Left ventricle myocardium inferior (tissue), 1 donor: ENCODE measurements around the gene LY6G6F. TPM values are rescaled to one million over a fixed set of nuclear protein-coding genes. Genes with fewer than 3 reads are reported as not detected.

Experiments used
- DNase-seq: peaks from one replicate; pipeline ENCODE4 v3.0.0-alpha.2; 2020
- H3K27ac ChIP-seq: fragments of 200-600 bp; replicated peaks from 2 replicates; pipeline ENCODE4 v1.8.0; 2021
- H3K27me3 ChIP-seq: fragments of 200-600 bp; 2 replicates; pipeline ENCODE4 v1.8.0; 2021; ENCODE audit warnings: low read depth
- H3K36me3 ChIP-seq: fragments of 200-600 bp; 2 replicates; pipeline ENCODE4 v1.8.0; 2021
- H3K4me1 ChIP-seq: fragments of 200-600 bp; 2 replicates; pipeline ENCODE4 v1.8.0; 2021
- H3K4me3 ChIP-seq: fragments of 200-600 bp; 2 replicates; pipeline ENCODE4 v1.8.0; 2021; ENCODE audit warnings: mild to moderate bottlenecking, moderate library complexity
- H3K9me3 ChIP-seq: fragments of 200-600 bp; replicated peaks from 2 replicates; pipeline ENCODE4 v1.8.0; 2021
- intact Hi-C: fragments of 100-400 bp; cut with micrococcal nuclease; formaldehyde crosslinking; loops from one replicate; pipeline ENCODE4 v1.11.0; 2022
- microRNA-seq: library from miRNA; unstranded; fragments of <30 nt; microRNA quantifications from one replicate; pipeline ENCODE4 v1.2.0, GENCODE V29; 2020
- total RNA-seq: library from RNA; stranded (reverse); fragmentation: NEBNext Ultra II Directional; extraction: Animal tissue kit (Norgen Biotek cat#: 25700); gene quantifications from one replicate; pipeline ENCODE4 v1.2.1, GENCODE V29; 2021
- TF ChIP-seq, protein P1 (sequence below): fragments of 200-600 bp; IDR thresholded peaks from 2 replicates; pipeline ENCODE4 v1.8.0; 2021; ENCODE audit warnings: antibody characterized with exemption, mild to moderate bottlenecking, borderline replicate concordance
- donor health status: DM: no; HTN: yes; CAD: no; lungs with severe emphysema.

LY6G6F gene
- total RNA-seq, 1 donor from 2014 or later: not detected

DNA sequence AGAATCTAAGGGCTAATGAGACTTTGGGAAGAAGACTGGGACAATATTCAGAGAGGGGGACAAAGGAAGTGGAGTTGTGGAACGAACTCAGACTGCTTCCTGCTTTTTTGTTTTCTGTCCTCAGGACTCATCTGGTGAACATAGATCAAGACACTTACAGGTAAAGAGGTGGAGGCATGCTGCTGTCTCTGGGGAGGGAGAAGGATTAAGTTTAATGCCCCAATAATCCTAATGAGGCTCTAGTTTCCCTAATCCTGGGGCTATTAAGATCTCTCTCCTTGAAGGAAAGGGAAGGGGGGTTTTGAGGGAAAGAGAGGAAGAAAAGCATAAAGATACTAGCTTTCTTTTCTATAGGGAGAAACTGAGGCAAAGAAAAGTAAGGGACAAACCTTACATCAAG is 37.8 kb downstream of the LY6G6F start:
- intact Hi-C loops: no loop called here
- no peak for DNase-seq

DNA sequence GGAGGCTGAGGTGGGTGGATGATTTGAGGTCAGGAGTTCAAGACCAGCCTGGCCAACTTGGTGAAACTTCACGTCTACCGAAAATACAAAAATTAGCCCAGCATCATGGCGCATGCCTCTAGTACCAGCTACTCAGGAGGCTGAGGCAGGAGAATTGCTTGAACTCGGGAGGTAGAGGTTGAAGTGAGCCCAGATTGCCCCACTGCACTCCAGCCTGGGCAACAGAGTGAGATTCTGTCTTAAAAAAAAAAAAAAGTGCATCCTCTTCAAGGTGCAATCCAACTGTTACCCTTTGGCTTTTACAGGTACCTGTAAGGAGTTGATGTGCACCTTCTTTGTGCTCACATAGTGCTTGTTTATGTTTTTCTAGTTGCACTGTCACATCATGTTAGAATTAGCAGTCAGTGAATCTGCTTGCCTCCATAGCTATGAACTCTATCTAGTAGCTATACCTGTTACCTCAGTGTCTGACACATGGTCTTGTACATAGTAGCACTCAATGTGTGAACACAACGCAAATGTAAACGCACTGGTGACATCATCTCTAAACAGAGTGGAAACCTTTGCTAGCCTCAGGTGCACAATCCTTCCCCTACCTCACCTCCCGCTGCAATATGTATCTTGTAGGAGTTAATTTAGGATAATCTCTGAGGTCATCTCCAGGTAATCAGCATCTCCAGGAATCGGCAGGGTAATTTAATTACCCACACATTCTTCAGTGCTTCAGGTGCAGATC is 42.8 kb downstream of the LY6G6F start:
- H3K4me1 ChIP-seq: no peaks in the 10 kb centered on the region
- no peaks in the 10 kb centered on the region for H3K27me3 ChIP-seq
- intact Hi-C loops: no loop called here
- H3K27ac ChIP-seq: no peak overlapping the region
- DNase-seq: no peak
- H3K36me3 ChIP-seq: no peaks in the 10 kb centered on the region
- TF ChIP-seq, protein P1, sequence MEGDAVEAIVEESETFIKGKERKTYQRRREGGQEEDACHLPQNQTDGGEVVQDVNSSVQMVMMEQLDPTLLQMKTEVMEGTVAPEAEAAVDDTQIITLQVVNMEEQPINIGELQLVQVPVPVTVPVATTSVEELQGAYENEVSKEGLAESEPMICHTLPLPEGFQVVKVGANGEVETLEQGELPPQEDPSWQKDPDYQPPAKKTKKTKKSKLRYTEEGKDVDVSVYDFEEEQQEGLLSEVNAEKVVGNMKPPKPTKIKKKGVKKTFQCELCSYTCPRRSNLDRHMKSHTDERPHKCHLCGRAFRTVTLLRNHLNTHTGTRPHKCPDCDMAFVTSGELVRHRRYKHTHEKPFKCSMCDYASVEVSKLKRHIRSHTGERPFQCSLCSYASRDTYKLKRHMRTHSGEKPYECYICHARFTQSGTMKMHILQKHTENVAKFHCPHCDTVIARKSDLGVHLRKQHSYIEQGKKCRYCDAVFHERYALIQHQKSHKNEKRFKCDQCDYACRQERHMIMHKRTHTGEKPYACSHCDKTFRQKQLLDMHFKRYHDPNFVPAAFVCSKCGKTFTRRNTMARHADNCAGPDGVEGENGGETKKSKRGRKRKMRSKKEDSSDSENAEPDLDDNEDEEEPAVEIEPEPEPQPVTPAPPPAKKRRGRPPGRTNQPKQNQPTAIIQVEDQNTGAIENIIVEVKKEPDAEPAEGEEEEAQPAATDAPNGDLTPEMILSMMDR: no peak
- no peaks in the 10 kb centered on the region for H3K9me3 ChIP-seq
- no peak overlapping the region for H3K4me3 ChIP-seq

More for the DNA sequence above, 37.8 kb downstream of the LY6G6F start:
- Histone ChIP-seq H3K27ac (no peak overlapping the region), H3K9me3 (no peaks in the 10 kb centered on the region), H3K27me3 (no peaks in the 10 kb centered on the region), H3K4me1 (peaks cover 12% of the 10 kb centered on the region), H3K36me3 (no peaks in the 10 kb centered on the region), H3K4me3 (no peak overlapping the region)
- TF ChIP-seq, protein P1: no peak

DNA sequence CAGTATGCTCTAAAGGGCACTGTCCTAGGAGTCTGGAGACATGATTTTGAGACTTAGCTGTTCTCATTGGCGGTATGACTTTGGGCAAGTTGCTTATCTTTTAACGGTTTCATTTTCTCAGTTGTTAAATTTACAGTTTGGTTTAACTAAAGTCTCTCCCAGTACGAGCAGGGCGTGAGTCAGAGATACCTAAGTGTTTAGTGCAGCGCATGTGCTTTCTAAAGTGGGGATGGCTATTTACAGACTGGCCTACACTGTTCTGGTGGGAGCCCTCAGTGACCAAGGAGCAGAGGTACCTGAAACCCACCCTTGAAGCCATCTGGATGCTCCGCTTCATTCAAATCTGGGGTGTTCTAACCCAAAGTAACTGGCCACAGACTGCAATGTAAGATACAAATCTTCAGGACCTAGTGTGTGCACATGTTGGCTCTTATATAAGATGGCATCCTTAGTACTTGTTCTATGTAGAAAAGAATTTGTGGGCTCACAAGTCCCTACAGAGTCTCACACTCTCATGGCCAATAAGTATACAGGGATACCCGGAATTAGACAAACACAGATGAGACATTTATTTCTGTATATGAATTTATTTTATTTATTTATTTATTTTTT is 43.9 kb downstream of the LY6G6F start:
- no peak overlapping the region for H3K4me3 ChIP-seq

DNA sequence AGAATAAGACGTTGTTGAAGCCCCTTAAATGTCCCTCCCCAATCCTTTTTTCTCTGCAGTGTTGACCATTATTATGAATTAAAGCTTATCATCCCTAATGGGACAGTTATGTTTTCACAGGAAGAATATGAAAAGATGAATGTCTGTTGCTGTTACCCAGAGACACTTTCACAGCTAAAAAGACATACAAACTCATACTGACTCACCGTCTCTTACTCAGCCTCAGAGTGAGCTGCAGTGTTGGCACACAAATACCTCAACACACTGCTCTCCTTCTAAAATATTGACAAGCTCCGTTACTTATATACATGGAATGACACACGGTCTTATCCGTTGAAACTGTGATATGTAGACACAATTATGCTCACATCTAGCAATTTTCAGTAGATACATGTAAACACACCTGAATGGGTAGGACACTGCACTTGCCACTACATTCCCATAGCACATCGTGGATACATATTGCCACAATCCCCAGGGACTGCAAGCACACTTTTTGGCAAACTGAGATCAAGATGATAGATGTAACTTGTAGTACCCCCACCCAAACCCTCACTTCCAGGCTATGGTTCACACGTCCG is 46.2 kb downstream of the LY6G6F start:
- TF ChIP-seq, protein P1: no peak
- Histone ChIP-seq H3K9me3 (no peaks in the 10 kb centered on the region), H3K27me3 (no peaks in the 10 kb centered on the region), H3K27ac (no peak overlapping the region), H3K4me3 (no peak overlapping the region), H3K36me3 (no peaks in the 10 kb centered on the region), H3K4me1 (no peaks in the 10 kb centered on the region)
- intact Hi-C loops: no loop called here
- no peak for DNase-seq

More for the DNA sequence above, 43.9 kb downstream of the LY6G6F start:
- Histone ChIP-seq H3K27me3 (no peaks in the 10 kb centered on the region), H3K9me3 (no peaks in the 10 kb centered on the region), H3K4me1 (no peaks in the 10 kb centered on the region), H3K36me3 (no peaks in the 10 kb centered on the region), H3K27ac (no peak overlapping the region)
- intact Hi-C loops: no loop called here
- DNase-seq: no peak
- TF ChIP-seq, protein P1: no peak

DNA sequence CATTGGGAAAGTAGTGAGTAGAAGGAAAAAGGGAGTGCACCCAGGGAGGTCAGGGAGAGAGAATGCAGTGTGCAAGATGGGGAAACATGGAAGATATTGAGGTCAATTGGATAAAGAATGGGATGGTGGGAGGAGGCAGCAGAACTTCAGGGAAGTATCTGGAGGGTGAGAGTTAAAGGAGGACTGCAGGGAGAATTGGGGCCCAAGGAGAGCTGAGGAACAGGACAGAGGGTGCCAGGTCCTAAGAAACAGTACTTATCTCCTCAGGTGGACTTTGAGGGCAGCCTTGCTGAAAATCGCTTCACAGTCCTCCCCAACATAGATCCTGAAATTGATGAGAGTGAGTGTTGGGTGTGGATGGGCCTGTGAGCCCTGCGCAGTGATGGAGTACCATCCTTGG is 51.6 kb downstream of the LY6G6F start:
- intact Hi-C loops: no loop called here
- no peak for DNase-seq
- Histone ChIP-seq H3K27me3 (no peaks in the 10 kb centered on the region), H3K4me1 (peaks cover 4% of the 10 kb centered on the region), H3K27ac (no peak overlapping the region), H3K4me3 (no peak overlapping the region), H3K36me3 (no peaks in the 10 kb centered on the region), H3K9me3 (no peaks in the 10 kb centered on the region)
- TF ChIP-seq, protein P1: no peak

Small RNA genes within 50 kb of the gene (microRNA-seq; reads per million reads assigned to microRNA genes)
- 1.2 reads per million for gene MIR4646

Other genes with a start within 250 kb of the LY6G6F start
- 1.1 TPM for gene MICB, start 208.7 kb upstream of the LY6G6F start, total RNA-seq
- not detected for gene MCCD1, start 177.9 kb upstream of the LY6G6F start, total RNA-seq
- 179 TPM for gene DDX39B, start 164.9 kb upstream of the LY6G6F start, total RNA-seq
- gene ATP6V1G2, start 160.3 kb upstream of the LY6G6F start, total RNA-seq: 1.6 TPM
- 11.5 TPM for gene NFKBIL1, start 159.3 kb upstream of the LY6G6F start, total RNA-seq
- gene LTA, start 134.6 kb upstream of the LY6G6F start, total RNA-seq: not detected
- gene TNF, start 131.3 kb upstream of the LY6G6F start, total RNA-seq: 0.47 TPM
- 0.25 TPM for gene LTB, start 124.4 kb upstream of the LY6G6F start, total RNA-seq
- 6.5 TPM for gene LST1, start 120.6 kb upstream of the LY6G6F start, total RNA-seq
- not detected for gene NCR3, start 113.9 kb upstream of the LY6G6F start, total RNA-seq
- gene AIF1, start 91.6 kb upstream of the LY6G6F start, total RNA-seq: 15.2 TPM
- gene PRRC2A, start 86.2 kb upstream of the LY6G6F start, total RNA-seq: 82.4 TPM
- gene BAG6, start 54.2 kb upstream of the LY6G6F start, total RNA-seq: 260 TPM
- 2.4 TPM for gene APOM, start 51.0 kb upstream of the LY6G6F start, total RNA-seq
- gene C6orf47, start 46.1 kb upstream of the LY6G6F start, total RNA-seq: 16.9 TPM
- 19.2 TPM for gene GPANK1, start 41.9 kb upstream of the LY6G6F start, total RNA-seq
- 105 TPM for gene CSNK2B, start 40.8 kb upstream of the LY6G6F start, total RNA-seq
- gene LY6G5B, start 36.9 kb upstream of the LY6G6F start, total RNA-seq: 4.4 TPM
- 1.5 TPM for gene LY6G5C, start 25.8 kb upstream of the LY6G6F start, total RNA-seq
- gene ABHD16A, start 3.5 kb upstream of the LY6G6F start, total RNA-seq: 29.6 TPM
- not detected for gene LY6G6D, start 8.5 kb downstream of the LY6G6F start, total RNA-seq
- not detected for gene LY6G6C, start 14.9 kb downstream of the LY6G6F start, total RNA-seq
- 0.19 TPM for gene MPIG6B, start 16.5 kb downstream of the LY6G6F start, total RNA-seq
- gene DDAH2, start 22.4 kb downstream of the LY6G6F start, total RNA-seq: 36.1 TPM
- gene CLIC1, start 29.7 kb downstream of the LY6G6F start, total RNA-seq: 78.0 TPM
- gene MSH5, start 33.1 kb downstream of the LY6G6F start, total RNA-seq: 1.3 TPM
- gene SAPCD1, start 55.8 kb downstream of the LY6G6F start, total RNA-seq: not detected
- gene VWA7, start 70.5 kb downstream of the LY6G6F start, total RNA-seq: 14.7 TPM
- gene VARS1, start 88.9 kb downstream of the LY6G6F start, total RNA-seq: 20.0 TPM
- gene LSM2, start 100.1 kb downstream of the LY6G6F start, total RNA-seq: 19.4 TPM
- gene HSPA1L, start 108.4 kb downstream of the LY6G6F start, total RNA-seq: 2.2 TPM
- 271 TPM for gene HSPA1A, start 108.7 kb downstream of the LY6G6F start, total RNA-seq
- 184 TPM for gene HSPA1B, start 120.9 kb downstream of the LY6G6F start, total RNA-seq
- gene NEU1, start 156.0 kb downstream of the LY6G6F start, total RNA-seq: 26.0 TPM
- gene SLC44A4, start 172.1 kb downstream of the LY6G6F start, total RNA-seq: 0.08 TPM
- 15.6 TPM for gene EHMT2, start 190.8 kb downstream of the LY6G6F start, total RNA-seq
- 3.5 TPM for gene ZBTB12, start 195.2 kb downstream of the LY6G6F start, total RNA-seq
- 9.7 TPM for gene C2, start 220.9 kb downstream of the LY6G6F start, total RNA-seq
- 3.7 TPM for gene CFB, start 239.2 kb downstream of the LY6G6F start, total RNA-seq